Activated CD4-positive, alpha-beta memory T cell treated with anti-CD3 and anti-CD28 coated beads for 36 hours (primary cell): ENCODE measurements around the gene RASSF3. TPM values are rescaled to one million over a fixed set of nuclear protein-coding genes. Genes with fewer than 3 reads are reported as not detected.
"Not testable (repeated sequence)": the region's sequence is repeated elsewhere in the genome, so short reads cannot be mapped to it uniquely, and the experiment has no call there.

Experiments used
- CTCF ChIA-PET: fragments of 350-600 bp; sonication (Branson Sonifier 250); formaldehyde crosslinking; loops from one replicate; lab custom pipeline; 2021; ENCODE audit warnings: antibody characterized with exemption, inconsistent platforms; lab: Charles Lee
- POLR2A ChIA-PET: fragments of 350-600 bp; sonication (Branson Sonifier 250); formaldehyde crosslinking; loops from one replicate; lab custom pipeline; 2021; ENCODE audit warnings: antibody characterized with exemption; lab: Charles Lee
- DNase-seq: peaks from one replicate; pipeline ENCODE4 v3.0.0-alpha.2; 2020
- H3K27ac Mint-ChIP-seq: one replicate; pipeline ENCODE4 v1.8.0; 2021; ENCODE audit warnings: mixed read lengths
- H3K27me3 Mint-ChIP-seq: one replicate; pipeline ENCODE4 v1.8.0; 2021; ENCODE audit warnings: mixed read lengths
- H3K36me3 Mint-ChIP-seq: one replicate; pipeline ENCODE4 v1.8.0; 2021; ENCODE audit warnings: mixed read lengths
- H3K4me1 Mint-ChIP-seq: one replicate; pipeline ENCODE4 v1.8.0; 2021; ENCODE audit warnings: low read depth, mixed read lengths
- H3K4me3 Mint-ChIP-seq: one replicate; pipeline ENCODE4 v1.8.0; 2021; ENCODE audit warnings: mild to moderate bottlenecking, mixed read lengths
- H3K9me3 Mint-ChIP-seq: one replicate; pipeline ENCODE4 v1.8.0; 2021; ENCODE audit warnings: mixed read lengths
- intact Hi-C: fragments of 100-400 bp; cut with micrococcal nuclease; formaldehyde crosslinking; loops from one replicate; pipeline ENCODE4 v1.15.1; 2023
- total RNA-seq, 2 experiments: library from RNA; stranded (reverse); gene quantifications; one replicate each; pipeline ENCODE4 v1.2.3, GENCODE V29; 2021

RASSF3 gene
- total RNA-seq, 2 experiments from 2014 or later, result 40.6 to 40.7 TPM

DNA sequence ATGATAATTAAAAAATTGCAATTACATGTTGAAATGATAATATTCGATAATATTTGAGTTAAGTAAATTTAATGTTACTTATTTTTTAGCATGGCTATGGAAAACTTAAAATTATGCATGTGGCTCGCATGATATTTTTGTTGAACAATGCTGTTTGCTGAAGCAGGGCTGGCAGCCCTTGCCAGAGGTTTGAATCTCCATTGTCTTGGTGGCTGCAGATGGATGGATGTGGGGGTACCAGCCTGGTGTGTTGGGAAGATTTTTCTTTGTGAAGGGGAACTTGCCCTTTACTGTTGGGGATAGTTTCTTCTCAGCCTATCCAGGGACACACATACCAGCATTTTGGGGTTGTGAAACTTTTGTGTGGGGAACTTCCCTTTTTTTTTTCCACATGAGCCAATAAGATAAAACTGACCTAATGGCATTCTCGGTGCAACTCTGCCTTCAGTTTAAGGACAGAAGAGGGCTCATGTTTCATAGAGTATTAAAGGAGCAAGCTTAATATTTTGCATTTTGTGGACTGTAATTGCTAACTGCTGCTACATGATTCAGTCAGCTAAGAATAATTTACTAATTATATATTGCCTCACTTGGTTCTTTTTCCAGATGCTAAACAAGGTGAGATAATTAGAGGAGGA is 8.8 kb downstream of the RASSF3 start:
- POLR2A ChIA-PET, result no interaction called here
- no peaks in the 10 kb centered on the region for H3K27me3 Mint-ChIP-seq
- DNase-seq, result no peak
- no peak overlapping the region for H3K4me3 Mint-ChIP-seq
- no peaks in the 10 kb centered on the region for H3K9me3 Mint-ChIP-seq
- CTCF ChIA-PET, result interaction anchor here (0.6 to 1.6 kb wide), 2 partner anchors 10 to 79 kb away, joined by 3 read pairs; no protein-coding TSS in a partner anchor
- intact Hi-C loops, result no loop called here
- H3K27ac Mint-ChIP-seq, result peak overlapping the region; percentile 76
- H3K36me3 Mint-ChIP-seq, result peaks cover 18% of the 10 kb centered on the region
- H3K4me1 Mint-ChIP-seq, result peaks cover 64% of the 10 kb centered on the region

DNA sequence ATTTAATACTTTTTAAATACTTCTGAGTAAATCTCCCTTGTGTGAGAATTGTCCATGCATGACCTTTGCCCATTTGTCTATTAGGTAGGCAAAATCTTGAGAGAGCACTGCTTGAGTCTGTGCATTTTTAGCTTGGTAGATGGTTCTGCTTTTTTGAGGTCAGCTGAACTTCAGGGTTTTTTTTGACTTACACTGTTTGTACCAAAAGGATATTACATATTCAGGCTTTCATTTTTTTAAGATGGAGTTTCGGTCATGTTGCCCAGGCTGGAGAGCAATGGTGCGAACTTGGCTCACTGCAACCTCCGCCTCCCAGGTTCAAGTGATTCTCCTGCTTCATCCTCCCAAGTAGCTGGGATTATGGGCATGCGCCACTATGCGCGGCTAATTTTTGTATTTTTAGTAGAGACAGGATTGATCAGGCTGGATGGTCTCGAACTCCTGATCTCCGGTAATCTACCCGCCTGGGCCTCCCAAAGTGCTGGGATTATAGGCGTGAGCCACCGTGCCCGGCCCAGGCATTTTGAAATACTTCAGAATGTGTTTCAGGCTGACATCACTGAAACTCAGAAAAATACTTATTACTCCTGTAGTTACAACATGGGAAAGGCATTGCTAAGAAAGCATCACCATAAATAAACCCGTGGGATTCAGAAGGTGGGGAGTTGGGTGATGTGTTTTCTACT is 11.1 kb downstream of the RASSF3 start:
- H3K4me3 Mint-ChIP-seq, result no peak overlapping the region
- H3K4me1 Mint-ChIP-seq, result peaks cover 64% of the 10 kb centered on the region
- H3K36me3 Mint-ChIP-seq, result peaks cover 4% of the 10 kb centered on the region
- POLR2A ChIA-PET, result interaction anchor here (0.6 kb wide), 1 partner anchor 30 kb away, joined by 3 read pairs; no protein-coding TSS in a partner anchor
- no peak for DNase-seq
- H3K9me3 Mint-ChIP-seq, result no peaks in the 10 kb centered on the region
- intact Hi-C loops, result no loop called here
- CTCF ChIA-PET, result no interaction called here
- H3K27ac Mint-ChIP-seq, result peak overlapping the region; percentile 23
- H3K27me3 Mint-ChIP-seq, result no peaks in the 10 kb centered on the region

DNA sequence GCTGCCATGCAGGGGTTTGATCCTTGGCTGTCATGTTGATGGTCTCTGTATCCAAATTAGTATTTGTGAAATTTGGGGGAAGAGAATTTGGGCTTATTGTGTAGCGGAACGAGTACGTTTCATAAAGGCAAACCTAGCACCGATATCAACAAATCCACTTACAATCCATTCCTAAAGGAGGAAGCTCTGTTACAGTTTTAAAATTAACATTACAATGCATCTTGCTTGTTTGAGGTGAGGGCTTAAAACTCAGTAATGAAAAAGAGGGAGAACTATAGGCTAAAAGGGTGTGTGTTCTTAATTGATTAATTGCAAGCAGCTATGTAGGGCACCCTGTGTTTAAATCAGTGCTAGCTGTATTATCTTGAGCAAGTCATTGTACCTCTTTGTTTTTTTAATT is 13.7 kb downstream of the RASSF3 start:
- no peaks in the 10 kb centered on the region for H3K27me3 Mint-ChIP-seq
- DNase-seq, result no peak
- intact Hi-C loops, result loop anchor here (2.0 kb wide), 1 partner anchor 45 kb away; no protein-coding TSS in a partner anchor
- ChIA-PET CTCF (interaction anchor here (0.6 to 1.0 kb wide), 2 partner anchors 10 to 15 kb away, joined by 4 to 5 read pairs; no protein-coding TSS in a partner anchor), POLR2A (no interaction called here)
- H3K27ac Mint-ChIP-seq, result peak overlapping the region; percentile 45
- H3K36me3 Mint-ChIP-seq, result peaks cover 2% of the 10 kb centered on the region
- no peaks in the 10 kb centered on the region for H3K9me3 Mint-ChIP-seq
- H3K4me1 Mint-ChIP-seq, result peaks cover 76% of the 10 kb centered on the region
- no peak overlapping the region for H3K4me3 Mint-ChIP-seq

DNA sequence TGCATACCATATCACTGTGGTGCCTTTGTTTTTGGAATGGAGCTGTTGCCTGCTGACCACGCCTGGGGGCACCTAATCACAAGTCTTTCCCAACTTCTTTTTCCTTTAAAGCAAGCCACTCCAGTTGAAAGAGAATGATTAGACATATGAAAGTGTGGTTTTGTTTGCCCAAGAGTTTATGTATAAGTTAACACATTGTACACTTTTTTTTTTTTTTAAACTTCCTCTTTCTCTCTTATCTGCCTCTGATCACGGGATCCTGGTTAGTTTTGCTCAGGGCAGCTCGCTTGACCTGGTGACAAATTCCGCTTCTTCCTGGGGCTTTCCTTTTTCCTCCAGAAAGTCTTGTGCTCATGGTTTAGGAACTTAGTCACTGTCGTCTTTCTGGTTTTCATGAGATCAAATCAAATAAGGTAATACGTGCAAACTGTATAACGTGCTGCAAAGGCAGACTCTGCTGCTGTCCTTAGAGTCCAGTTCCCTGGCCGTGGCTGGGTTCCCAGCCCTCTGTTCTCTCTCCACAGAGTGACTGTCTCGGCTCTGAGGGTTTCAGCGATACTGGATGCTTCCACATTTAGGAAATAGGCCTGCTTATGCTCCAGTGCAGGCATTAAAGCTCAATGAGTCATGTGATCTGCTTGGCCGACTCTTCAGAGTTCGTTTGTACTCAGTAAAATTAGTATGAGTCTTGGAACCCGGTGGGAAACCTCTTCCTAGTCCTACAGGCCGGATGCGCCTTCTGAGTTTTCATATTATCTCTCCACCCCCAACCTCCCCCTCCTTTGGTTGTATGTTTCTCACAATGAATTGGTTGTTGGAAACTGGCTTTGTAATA is 15.2 kb downstream of the RASSF3 start:
- peaks cover 66% of the 10 kb centered on the region for H3K4me1 Mint-ChIP-seq
- H3K36me3 Mint-ChIP-seq, result peaks cover under 1% of the 10 kb centered on the region
- H3K9me3 Mint-ChIP-seq, result no peaks in the 10 kb centered on the region
- CTCF ChIA-PET, result interaction anchor here (0.5 to 1.6 kb wide), 9 partner anchors 14 to 421 kb away, joined by 3 to 8 read pairs (median 4); no protein-coding TSS in a partner anchor
- POLR2A ChIA-PET, result interaction anchor here (0.7 to 1.3 kb wide), 4 partner anchors 9 to 36 kb away, joined by 3 to 4 read pairs (median 4); partner anchors contain the start of gene RASSF3
- peak overlapping the region; percentile 88 for H3K27ac Mint-ChIP-seq
- DNase-seq, result peak; percentile 58
- no peaks in the 10 kb centered on the region for H3K27me3 Mint-ChIP-seq
- peak overlapping the region; percentile 65 for H3K4me3 Mint-ChIP-seq
- intact Hi-C loops, result loop anchor here (1.0 to 2.0 kb wide), 3 partner anchors 14 to 56 kb away; no protein-coding TSS in a partner anchor

DNA sequence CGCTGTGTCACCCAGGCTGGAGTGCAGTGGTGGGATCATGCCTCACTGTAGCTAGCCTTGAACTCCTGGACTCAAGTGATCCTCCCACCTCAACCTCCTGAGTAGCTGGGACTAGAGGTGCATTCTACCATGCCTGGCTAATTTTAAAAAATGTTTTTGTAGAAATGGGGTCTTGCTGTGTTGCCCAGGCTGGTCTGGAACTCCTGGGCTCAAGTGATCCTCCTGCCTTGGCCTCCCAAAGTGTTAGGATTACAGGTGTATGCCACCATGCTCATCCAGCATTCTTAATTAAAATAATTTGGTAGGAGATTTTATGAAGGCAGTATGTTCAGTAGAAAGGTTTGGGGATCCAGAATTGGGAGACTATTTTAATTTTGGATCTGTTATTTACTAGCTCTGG is 16.3 kb downstream of the RASSF3 start:
- H3K9me3 Mint-ChIP-seq, DNase-seq, H3K27ac Mint-ChIP-seq, H3K4me3 Mint-ChIP-seq, intact Hi-C loops, H3K27me3 Mint-ChIP-seq, H3K36me3 Mint-ChIP-seq: not testable (repeated sequence)
- CTCF ChIA-PET, result interaction anchor here (0.7 to 1.5 kb wide), 7 partner anchors 17 to 126 kb away, joined by 3 to 8 read pairs (median 3); no protein-coding TSS in a partner anchor
- H3K4me1 Mint-ChIP-seq, result peaks cover 71% of the 10 kb centered on the region
- POLR2A ChIA-PET, result interaction anchor here (0.8 kb wide), 1 partner anchor 16 kb away, joined by 3 read pairs; the partner anchor contains the start of gene RASSF3

DNA sequence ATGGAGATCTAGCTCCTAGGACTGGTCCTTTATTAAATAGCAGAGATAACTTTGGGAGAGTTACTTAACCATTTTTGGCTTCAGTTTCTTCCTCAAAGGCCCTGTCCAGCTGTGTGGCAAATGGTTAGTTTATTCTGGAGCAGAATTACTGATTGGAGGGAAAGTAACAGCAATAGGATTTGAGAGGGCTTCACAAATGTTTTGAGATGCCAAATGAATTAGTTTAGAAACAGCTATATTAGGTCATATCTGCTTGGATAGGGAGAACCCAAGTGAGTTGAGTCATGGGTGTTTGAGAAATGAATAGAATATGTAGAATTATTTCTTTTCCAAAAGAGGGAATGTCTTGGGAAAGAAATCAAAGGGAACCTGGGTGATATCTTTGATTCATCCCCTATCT is 17.5 kb downstream of the RASSF3 start:
- peak overlapping the region; percentile 52 for H3K27ac Mint-ChIP-seq
- intact Hi-C loops, result no loop called here
- ChIA-PET CTCF (interaction anchor here (0.9 to 1.3 kb wide), 2 partner anchors 19 to 70 kb away, joined by 3 read pairs; no protein-coding TSS in a partner anchor), POLR2A (no interaction called here)
- H3K4me1 Mint-ChIP-seq, result peaks cover 75% of the 10 kb centered on the region
- H3K9me3 Mint-ChIP-seq, result no peaks in the 10 kb centered on the region
- H3K27me3 Mint-ChIP-seq, result no peaks in the 10 kb centered on the region
- no peak for DNase-seq
- peaks cover 20% of the 10 kb centered on the region for H3K36me3 Mint-ChIP-seq
- no peak overlapping the region for H3K4me3 Mint-ChIP-seq

DNA sequence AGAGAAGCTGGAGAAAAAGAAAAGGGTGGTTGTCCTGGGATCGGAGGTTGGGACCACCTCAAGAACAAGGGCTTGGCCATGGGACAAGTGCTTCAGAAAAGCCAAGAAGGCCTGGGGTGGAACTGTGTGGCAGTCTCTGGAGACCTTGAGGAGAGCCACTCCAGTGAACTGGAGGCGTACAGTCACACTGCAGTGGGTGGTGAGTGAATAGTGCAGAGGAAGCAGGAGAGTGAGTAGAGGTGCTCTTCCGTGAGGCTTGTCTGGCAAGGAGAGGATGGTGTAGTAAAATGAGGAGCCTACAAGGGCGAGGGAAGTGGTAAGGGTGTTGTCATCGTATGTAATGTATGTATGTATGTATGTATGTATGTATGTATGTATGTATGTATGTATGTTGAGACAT is 20.9 kb downstream of the RASSF3 start:
- H3K36me3 Mint-ChIP-seq, result peaks cover 30% of the 10 kb centered on the region
- peaks cover 79% of the 10 kb centered on the region for H3K4me1 Mint-ChIP-seq
- H3K9me3 Mint-ChIP-seq, result peaks cover 3% of the 10 kb centered on the region
- no peaks in the 10 kb centered on the region for H3K27me3 Mint-ChIP-seq
- peak overlapping the region; percentile 72 for H3K27ac Mint-ChIP-seq
- no peak overlapping the region for H3K4me3 Mint-ChIP-seq
- intact Hi-C loops, result no loop called here
- CTCF ChIA-PET, result no interaction called here
- POLR2A ChIA-PET, result no interaction called here
- DNase-seq, result peak; percentile 24

DNA sequence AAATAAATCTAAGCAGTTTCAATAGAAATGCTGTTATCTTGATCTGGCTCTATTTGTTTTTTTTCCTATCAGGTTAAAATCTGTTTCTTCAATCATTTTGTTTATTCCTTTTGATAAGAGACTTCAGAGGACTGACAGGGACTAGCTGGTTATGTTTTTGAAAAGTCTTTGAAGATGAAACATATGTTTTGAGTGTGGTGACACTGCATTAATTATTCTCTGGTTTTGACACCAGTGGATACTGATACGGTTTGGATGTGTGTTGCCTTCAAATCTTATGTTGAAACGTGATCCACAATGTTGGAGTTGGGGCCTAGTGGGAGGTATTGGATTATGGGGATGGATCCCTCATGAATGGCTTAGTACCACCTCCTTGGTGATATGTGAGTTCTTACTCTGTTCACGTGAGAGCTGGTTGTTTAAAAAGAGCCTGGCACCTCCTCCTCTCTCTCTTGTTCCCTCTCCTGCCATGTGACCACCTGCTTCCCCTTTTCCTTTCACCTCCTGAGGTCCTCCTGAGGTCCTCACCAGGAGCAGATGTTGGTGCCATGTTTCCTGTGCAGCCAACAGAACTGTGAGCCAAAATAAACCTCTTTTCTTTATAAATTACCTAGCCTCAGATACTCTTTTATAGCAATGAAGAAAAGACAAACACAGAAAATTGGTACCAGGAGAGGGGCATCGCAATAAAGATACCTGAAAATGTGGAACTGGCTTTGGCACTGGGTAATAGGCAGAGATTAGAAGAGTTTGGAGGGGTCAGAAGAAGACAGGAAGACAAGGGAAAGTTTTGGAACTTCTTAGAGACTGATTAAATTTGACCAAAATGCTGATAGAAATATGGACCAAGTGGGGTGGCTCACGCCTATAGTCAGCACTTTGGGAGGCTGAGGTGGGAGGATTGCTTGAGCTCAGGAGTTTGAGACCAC is 23.0 kb downstream of the RASSF3 start:
- Mint-ChIP-seq H3K27me3 (no peaks in the 10 kb centered on the region), H3K9me3 (peaks cover 3% of the 10 kb centered on the region), H3K4me3 (no peak overlapping the region), H3K4me1 (peaks cover 69% of the 10 kb centered on the region), H3K36me3 (peaks cover 30% of the 10 kb centered on the region), H3K27ac (peak overlapping the region; percentile 44)
- ChIA-PET POLR2A (interaction anchor here (0.9 kb wide), 1 partner anchor 8 kb away, joined by 4 read pairs; no protein-coding TSS in a partner anchor), CTCF (interaction anchor here (0.9 to 1.2 kb wide), 2 partner anchors 9 to 24 kb away, joined by 3 to 4 read pairs; no protein-coding TSS in a partner anchor)
- no peak for DNase-seq
- intact Hi-C loops, result no loop called here

DNA sequence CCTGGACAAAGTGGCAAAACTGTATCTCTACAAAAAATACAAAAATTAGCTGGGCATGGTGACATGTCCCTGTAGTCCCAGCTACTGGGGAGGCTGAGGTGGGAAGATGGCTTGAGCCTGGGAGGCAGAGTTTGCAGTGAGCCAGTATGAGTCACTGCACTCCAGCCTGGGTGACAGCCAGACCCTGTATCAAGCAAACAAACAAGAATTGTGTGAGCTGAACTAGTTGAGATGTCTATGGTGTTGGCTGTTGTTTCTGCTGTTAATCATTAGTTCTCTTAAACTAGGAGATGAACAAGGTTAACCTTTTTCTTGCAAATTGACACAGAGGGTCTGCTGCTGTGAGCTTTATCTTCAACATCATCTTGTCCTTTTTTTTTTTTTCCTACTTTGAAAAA is 23.6 kb downstream of the RASSF3 start:
- peak overlapping the region; percentile 44 for H3K27ac Mint-ChIP-seq
- intact Hi-C loops, result no loop called here
- no peak overlapping the region for H3K4me3 Mint-ChIP-seq

DNA sequence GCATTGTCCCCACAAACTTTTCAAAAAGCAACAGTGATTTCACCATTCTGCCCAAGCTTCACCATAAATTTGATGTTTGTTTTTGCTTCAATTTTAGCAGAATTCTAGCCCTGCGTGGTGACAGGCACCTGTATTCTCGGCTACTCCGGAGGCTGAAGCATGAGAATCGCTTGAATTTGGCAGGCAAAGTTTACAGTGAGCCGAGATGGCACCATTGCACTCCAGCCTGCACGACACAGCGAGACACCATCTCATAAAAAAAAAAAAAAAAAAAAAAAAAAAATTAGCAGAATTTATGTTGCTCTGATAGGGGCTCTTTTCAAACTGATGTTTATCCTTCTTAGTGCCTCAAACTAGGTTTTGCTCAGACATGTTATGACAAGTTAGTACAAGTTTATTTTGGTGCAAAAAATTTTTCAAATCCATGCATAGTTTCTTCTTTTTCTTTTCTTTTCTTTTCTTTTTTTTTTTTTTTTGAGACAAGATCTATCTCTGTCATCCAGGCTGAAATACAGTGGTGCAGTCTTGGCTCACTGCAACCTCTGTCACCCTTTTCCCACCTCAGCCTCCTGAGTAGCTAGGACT is 24.3 kb downstream of the RASSF3 start:
- Mint-ChIP-seq H3K4me1 (peaks cover 75% of the 10 kb centered on the region), H3K27me3 (no peaks in the 10 kb centered on the region), H3K36me3 (peaks cover 34% of the 10 kb centered on the region), H3K4me3 (no peak overlapping the region), H3K27ac (peak overlapping the region; percentile 50), H3K9me3 (peaks cover 3% of the 10 kb centered on the region)
- CTCF ChIA-PET, result interaction anchor here (0.9 kb wide), 1 partner anchor 11 kb away, joined by 4 read pairs; no protein-coding TSS in a partner anchor
- intact Hi-C loops, result no loop called here
- DNase-seq, result no peak
- POLR2A ChIA-PET, result interaction anchor here (0.9 kb wide), 1 partner anchor 10 kb away, joined by 4 read pairs; no protein-coding TSS in a partner anchor

More for the DNA sequence above, 23.6 kb downstream of the RASSF3 start:
- Mint-ChIP-seq H3K27me3 (no peaks in the 10 kb centered on the region), H3K36me3 (peaks cover 34% of the 10 kb centered on the region), H3K9me3 (peaks cover 3% of the 10 kb centered on the region), H3K4me1 (peaks cover 72% of the 10 kb centered on the region)
- ChIA-PET CTCF (interaction anchor here (0.9 to 1.2 kb wide), 2 partner anchors 10 to 24 kb away, joined by 3 to 4 read pairs; no protein-coding TSS in a partner anchor), POLR2A (interaction anchor here (0.9 kb wide), 1 partner anchor 9 kb away, joined by 4 read pairs; no protein-coding TSS in a partner anchor)
- peak; percentile 49 for DNase-seq
